GM21717 (cell line): Measurements from ENCODE around the gene RASA3.

ENCODE experiments used
- ATAC-seq: cut with Tn5 transposase; IDR thresholded peaks from one replicate; pipeline ENCODE4 v1.9.1; 2021; ENCODE audit warnings: mild to moderate bottlenecking, moderate library complexity; ENCODE audit not compliant: unreplicated experiment

RASA3 gene

DNA sequence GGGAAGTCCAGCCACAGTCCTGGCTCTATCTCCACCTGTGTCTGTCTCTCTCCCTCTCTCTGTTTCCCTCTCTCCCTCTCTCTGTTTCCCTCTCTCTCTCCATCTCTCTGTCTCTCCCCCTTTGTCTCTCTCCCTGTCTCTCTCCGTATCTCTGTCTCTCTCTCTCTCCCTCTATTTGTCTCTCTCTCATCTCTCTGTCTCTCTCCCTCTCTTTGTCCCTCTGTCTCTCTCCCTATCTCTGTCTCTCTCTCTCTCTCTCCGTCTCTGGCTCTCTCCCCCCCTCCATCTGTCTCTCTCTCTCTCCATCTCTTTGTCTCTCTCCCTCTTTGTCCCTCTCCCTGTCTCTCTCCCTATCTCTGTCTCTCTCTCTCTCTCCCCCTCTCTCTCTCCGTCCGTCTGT, 119.1 kb downstream of the RASA3 start:
- ATAC-seq: no peak

DNA sequence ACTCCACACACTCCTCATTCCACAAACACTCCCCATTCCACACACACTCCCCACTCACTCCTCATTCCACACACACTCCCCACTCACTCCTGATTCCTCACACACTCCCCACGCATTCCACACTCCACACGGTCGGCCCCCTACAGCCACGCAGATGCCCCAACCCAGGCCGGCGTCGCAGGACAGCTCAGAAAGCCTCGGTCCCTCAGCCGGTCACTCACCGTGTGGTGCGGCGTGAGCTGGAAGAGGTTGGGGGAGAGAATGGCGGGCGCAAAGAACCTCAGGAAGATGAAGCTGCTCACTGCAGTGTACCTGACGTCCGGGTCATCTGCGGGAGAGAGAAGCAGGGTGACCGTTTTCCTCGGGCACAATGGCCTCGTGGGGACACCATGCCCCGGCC, 119.5 kb downstream of the RASA3 start:
- ATAC-seq: no peak

DNA sequence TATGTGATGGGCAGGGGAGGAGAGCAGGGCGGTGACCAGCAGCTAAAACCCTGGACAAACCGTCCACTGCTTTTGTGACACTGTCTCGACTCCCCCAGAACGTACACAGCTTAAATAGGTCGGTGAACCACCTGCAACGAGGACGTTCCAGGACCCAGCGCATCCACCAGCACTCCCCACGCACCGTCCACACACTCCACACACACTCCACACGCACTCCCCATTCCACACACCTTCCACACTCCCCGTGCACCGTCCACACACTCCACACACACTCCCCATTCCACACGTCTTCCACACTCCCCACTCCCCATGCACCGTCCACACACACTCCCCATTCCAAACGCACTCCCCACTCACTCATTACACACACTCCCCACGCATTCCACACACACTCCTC, 120.3 kb downstream of the RASA3 start:
- ATAC-seq: no peak

DNA sequence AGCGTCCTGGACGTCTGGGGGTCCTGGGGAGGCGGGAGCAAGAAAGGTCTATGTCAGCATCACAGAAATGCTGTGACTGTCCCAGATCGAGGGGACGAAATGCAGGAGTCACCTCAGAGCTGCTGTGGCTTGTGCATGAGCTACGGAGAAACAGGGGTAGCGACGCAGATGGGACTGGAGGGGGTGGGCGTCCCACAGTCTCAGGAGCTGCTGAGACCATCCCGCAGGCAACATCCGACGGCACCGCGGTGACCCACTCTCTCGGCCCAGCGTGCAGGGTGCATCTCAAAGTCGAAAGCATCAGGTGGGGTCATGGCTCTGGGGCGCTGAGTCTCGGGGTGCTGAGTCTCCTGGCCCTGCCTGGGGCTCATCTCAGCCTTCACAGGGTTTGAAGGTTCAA, 121.2 kb downstream of the RASA3 start:
- no peak for ATAC-seq

DNA sequence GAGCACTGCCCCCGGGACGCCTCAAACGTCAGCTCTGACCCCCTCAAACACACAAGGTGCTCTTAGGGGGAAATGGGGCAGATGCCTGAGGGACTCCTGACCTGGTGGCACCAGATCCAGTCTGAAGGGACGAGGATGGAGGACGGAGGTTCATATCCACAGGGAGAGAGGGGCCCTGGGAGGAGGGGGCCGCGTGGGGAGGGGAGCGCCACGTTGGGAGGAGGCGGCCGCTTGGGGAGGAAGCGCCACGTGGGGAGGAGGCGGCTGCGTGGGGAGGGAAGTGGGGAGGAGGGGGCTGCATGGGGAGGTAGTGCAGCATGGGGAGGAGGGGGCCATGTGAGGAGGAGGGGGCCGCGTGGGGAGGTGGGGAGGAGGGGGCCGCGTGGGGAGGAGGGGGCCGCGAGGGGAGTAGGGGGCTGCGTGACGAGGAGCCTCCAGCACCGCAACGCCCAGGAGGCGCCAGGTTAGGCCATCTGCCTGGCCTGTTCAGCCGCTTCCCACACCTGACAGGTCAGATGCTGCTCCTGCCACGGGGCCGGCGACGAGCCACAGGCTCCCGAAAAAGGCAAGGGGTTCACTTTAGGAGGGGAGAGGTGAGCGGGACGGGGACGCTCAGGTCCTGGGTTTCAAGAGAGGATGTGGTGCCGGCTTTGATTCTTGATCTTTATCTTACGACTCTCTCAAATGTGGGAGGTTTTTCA, 121.9 kb downstream of the RASA3 start:
- ATAC-seq: no peak

DNA sequence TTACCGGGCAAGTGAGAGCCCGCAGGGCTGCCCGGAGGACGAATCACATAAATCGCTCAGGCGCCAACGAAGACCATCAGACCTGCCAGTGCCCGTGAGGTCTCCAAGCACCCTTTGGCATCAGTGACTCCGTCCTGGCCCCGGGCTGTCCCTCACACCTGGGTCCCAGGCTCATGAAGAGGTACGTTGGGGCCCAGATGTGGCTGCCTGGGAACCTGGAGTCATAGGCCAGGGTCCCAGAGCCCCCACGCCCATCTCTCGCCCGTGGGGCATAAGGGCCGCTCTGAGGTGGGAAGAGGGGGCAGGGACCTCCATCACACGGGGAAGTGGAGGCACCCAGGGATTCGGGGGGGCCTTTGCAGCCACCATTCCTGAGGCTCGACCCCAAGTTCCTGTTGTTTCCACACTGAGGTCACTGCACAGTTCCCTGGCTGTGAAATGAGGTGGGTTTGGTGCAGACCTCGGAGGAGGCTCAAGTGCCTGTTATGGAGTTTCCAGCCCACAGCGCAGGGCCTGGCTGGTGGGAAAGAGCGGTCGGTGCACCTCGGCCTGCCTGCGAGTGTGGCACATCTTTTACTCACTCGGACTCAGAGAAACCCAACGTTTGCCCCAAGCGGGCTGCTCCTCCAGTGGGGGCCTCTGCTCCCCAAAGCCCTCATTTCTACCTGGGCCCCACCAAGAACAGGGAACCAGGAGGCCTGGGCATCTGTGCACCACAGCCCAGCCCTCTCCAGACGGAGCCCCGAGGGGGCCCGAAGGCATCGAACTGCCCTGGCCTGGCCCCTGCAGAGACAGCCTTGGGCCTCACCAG, 122.6 kb downstream of the RASA3 start:
- no peak for ATAC-seq

DNA sequence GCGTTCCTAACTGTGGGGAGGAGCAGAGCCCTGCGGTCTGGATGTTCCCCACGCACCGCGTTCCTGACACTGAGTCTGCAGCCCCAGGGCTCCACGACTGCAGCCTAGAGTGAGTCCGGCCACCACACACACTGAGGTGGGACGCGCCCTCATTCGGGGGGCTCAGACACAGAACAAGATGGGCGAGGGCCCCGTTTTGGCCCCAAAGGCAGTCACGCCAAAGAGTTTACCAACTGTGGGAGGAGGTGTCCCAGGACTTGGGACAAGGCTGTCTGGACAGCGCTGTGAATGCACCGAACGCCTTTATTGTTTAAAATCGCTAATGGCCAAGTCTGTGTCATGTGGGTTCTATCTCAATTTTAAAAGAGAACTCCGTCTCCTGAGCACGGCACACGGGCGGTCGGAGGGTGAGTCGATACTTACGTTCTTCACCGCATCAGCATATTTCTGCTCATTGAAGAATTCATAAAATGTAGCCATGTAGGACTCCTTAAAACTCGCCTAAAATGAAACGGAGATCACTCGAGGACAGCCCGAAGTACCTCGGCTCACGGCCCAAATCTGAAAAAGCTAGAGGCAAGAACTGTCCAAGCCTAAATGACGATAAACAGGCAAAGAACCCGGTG, 123.3 kb downstream of the RASA3 start:
- no peak for ATAC-seq

DNA sequence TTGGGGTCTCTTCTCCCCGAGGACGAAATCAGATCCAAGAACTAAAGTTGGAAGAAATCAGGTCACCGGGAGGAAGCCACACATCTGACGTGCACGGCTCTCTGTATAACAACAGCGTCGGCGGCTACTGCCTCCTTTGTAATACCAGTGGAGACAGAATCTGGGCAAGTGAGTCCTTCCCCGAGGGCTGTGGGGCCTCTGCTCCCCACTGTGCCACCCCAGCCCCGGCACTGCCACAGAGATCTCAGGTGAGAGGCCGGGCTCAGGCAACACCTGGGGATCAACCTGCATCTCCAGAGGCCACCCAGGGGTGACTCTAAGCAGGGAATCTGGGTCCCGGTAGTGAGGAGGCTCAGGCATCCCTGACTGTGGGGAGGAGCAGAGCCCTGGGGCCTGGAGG, 124.9 kb downstream of the RASA3 start:
- ATAC-seq: no peak

DNA sequence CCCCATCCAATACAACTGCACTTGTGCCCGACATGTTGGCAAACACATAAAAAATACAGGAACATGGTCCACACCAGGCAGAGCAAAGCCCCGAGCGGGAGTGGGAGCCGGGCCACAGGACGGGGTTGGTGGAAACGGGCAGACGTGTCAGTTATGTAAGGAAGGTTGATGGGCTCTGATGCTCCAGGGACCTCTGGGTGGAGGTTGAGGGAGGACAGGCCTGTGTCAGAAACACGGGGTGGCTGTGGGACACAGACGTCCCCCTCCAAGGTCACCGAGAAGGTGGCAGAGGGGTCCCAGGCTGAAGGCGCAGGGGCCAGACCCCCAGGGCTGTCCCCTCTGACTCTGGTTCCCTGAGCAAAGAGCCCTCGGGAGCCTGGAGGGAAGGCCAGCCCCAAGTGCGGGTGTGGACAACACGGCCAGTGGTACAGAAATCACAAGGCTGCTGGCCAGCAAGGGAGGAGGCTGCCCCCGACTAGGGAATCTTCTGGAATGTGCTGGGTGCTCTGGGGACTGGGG, 127.2 kb downstream of the RASA3 start:
- no peak for ATAC-seq

DNA sequence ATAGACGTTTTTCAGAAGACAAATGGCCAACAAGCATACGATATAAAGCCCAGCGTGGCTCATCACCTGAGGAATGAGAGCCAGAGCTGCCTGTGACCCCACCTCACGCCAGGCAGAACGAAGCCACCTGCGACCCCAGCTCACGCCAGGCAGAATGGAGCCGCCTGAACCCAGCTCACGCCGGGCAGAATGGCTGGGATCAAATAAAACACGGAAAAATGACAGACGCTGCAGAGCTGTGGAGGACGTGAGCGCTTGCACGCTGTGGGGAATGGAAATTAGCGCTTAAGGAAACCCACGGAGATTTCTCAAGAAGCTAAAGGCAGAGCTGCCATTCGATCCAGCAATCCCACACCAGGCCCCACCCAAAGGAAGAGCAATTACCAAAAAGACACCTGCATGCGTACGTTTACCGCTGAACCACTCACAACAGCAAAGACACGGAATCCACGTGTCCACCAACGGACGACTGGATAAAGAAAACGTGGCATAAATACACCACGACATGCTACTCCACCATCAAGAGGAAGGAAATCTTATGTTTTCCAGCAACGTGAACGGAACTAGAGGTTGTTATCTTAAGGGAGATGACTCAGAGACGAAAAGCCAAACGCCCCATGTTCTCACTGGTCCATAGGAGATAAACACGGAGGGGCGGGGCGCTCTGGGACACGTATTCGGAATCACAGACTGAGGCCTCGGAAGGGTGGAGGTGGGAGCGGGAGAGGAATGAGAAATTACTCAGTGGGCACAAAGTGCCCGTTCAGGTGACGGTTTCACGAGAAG, 127.8 kb downstream of the RASA3 start:
- no peak for ATAC-seq

DNA sequence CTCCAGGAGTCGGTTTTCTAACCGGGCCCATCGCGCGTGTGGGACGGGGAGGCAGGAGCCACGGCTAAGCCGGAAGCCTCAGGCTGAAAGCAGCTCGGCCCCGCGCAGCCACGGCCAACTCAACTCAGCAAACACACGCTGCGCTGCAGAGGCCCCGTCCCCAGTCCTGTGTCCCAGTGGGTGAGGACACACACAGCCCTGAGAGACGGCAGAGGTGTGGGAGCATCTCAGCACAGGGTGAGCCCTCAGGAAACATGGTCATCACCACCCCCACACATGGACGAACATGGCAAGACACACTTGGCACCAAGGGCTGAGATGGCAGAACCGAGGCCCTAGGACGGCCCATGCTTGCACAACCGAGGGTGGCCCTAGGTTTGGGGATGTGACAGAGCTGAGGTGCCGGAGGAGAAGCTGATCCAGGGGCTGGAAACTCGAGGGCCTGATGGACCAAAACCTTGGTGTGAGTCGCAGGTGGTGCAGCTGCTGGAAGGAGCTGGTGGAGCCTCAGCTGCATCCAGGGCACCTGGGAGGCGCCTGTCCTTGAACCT, 129.6 kb downstream of the RASA3 start:
- ATAC-seq: no peak

DNA sequence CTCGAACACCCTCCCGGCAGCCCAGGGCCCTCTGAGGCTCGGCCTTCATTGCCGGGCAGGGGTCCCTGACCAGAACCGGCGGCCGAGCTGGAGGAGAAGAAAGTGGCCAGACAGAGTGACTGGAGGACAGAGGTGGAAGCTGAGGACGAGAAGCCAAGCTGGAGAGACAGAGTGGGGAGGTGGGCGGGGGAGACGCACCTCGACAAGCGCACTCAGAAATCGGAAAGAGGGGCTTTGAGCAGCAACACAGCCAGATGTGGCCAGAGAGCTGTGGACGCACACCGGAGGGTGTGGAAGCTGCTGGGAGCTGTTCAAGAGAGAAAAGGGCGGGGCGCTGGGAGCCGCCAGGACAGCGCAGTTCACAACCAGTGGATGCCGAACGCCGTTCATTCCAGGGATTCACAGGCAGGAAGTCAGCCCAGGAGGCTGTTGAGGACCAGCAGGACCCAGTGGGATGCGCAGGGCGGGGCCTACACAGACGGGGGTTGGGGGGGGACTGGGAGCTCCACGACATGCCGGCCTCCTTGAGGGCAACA, 130.3 kb downstream of the RASA3 start:
- no peak for ATAC-seq

DNA sequence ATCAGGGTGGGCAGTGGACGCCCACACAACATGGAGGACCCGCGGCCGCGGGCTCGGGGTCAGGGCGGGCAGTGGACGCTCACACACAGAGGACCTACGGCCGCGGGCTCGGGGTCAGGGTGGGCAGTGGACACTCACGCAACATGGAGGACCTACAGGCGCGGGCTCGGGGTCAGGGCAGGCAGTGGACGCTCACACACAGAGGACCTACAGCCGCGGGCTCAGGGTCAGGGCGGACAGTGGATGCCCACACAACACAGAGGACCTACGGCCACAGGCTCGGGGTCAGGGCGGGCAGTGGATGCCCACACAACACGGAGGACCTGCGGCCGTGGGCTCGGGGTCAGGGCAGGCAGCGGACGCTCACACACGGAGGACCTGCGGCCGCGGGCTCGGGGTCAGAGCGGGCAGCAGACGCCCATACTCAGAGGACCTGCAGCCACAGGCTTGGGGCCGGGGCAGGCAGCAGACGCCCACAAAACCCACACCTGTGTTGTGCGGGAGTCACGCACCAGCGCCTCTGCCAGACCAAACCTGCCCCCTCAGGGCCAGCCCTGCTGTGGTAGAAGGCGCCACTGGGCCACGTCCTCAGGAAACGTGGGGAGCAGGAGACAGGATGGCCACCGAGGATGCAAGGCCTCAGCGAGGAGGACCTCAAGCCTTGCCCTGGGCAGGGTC, 131.0 kb downstream of the RASA3 start:
- ATAC-seq: no peak

DNA sequence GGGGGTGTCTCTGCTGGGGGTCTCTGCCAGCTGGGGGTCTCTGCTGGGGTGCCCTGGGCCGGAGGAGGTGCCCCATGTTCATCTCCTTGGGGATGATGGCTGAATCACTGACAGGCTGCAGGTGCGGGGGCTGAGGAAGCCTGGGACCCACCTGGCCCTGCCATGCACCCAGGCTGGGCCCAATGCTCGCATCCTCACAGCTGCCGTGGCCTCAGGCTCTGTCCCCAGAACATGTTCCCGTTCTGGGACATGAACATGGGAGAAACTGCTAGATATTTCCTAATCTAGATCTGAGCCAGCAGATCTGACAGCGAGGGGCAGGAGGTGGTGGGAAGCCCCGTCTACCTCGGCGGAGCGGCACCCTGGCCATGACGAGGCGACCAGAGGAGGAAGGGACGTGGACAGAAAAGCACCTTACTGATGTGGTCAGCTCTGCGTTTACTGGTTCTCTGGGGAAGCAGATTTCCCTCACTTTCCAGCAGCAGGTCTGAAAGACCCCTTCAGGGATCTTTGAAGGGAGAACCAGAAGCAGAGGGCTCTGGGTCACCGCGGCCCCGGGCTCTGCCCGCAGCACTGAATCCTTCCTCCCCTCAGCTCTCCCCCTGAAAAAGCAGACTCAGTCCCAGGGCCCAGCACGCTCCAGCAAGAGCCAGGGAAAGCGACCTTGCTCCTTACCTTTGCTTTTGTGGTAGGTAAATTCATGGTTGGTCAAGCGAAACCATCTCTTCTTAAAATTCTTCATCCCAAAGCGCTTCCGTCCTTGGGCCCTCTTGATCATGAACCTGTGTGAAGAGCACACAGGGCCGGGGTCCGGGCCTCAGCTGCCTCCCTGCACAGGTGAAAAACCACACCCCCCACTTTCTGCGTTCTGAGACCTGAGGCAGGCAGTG, 132.0 kb downstream of the RASA3 start:
- ATAC-seq: no peak

DNA sequence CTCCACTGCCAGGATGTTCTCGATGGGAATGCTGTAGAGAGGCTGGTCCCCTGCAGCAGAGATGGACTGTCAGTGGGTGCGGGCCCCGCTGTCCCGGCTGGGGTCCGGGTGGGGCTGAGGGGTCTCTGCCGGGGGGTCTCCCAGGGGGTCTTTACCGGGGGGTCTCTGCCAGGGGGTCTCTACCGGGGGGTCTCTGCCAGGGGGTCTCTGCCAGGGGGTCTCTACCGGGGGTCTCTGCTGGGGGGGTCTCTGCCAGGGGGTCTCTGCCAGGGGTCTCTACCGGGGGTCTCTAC, 132.9 kb downstream of the RASA3 start:
- no peak for ATAC-seq

DNA sequence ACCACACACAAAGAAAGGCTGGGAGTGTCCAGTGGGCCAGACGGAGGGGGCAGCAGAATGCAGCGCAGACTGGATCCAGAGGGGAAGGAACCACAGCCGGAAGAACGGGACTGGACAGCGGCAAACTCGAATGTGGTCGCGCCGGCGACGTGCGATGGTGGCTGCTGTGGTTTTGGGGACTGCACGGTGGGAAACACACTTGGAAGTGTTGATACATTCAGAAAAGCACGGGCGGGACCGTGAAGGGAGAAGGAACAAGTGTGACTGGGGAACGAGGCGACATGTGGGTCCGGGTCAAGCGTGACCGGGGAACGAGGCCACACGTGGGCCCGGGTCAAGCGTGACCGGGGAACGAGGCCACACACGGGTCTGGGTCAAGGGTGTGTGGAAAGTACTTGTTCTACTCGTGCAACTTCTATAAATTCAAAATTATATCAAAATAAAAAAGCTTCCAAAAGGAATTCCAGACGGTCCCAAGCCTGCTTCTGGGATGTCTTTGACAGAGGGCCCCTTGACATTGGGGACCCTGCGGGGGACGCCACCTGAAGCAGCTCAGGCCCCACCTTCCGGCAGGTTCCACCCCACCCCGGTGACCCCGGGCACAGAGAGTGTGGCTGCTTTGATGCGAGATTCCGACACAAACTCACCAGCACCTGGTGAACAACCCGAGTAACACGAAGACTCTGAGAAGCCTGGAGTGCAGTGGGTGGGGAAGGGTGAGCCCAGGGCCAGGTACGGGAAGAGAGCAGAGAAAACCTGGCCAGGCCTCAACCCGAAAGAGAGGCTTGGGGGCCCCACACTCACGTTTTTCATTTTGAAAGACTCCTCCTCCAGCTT, 133.4 kb downstream of the RASA3 start:
- no peak for ATAC-seq

DNA sequence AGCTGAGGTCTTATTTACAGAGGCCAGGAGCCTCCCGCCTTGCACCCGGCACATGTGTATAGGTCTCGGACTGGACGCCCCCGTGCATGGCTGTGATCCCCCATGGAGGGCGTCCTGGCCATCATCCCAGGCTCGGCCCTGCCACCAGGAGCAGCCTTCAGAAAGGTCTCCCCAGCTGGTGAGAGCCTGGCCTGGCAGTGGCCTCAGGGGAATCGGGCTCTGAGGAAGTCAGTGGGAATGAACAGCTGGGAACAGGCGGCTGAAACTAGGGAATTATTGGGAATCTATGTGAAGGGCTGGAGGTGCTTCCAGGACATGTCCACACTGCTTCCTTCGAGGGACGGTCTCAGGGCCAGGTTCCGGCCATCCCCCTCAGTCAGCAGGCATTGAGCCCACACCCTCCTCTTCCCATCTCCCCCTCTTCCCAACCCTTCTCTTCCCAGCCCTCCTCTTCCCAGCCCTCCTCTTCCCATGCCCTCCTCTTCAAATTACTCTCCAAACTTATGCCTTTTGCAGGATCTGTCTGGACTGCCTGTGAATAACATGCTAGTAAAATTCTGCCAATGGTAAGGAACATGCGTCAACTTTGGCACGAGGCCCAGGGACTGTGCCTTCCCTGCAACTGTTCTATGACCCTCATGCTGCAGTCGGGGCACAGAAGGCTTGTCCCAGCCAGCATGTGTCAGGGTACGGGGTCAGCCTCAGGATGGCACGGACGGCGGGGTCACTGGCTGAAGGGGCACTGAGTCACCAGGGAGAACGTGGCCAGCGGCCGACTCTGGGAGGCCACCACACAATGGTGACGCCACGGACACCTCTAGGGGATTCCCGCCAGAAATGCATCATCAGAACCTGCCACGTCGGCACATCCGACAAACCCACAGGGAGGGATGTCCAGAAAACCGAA, 134.3 kb downstream of the RASA3 start:
- ATAC-seq: no peak
